Measurements from ENCODE around the gene ALLC.
"Not testable (repeated sequence)": the region's sequence is repeated elsewhere in the genome, so short reads cannot be mapped to it uniquely, and the experiment has no call there.

Gene ALLC

GRCh38 chr2:3619661-3620060 lies 38.3 kb upstream of the ALLC start:
- not testable (repeated sequence) for H3K27me3 Mint-ChIP-seq, ATAC-seq, H3K4me3 Mint-ChIP-seq, H3K4me1 Mint-ChIP-seq, H3K27ac Mint-ChIP-seq, H3K36me3 Mint-ChIP-seq, H3K9me3 Mint-ChIP-seq

GRCh38 chr2:3620834-3621233 lies 37.2 kb upstream of the ALLC start:
- ATAC-seq = no peak
- H3K27ac Mint-ChIP-seq = no peak overlapping the region

GRCh38 chr2:3622967-3623366 lies 35.0 kb upstream of the ALLC start:
- no peak overlapping the region for H3K4me3 Mint-ChIP-seq
- H3K9me3 Mint-ChIP-seq = peaks cover 2% of the 10 kb centered on the region
- no peak overlapping the region for H3K27ac Mint-ChIP-seq
- ATAC-seq = no peak
- no peaks in the 10 kb centered on the region for H3K36me3 Mint-ChIP-seq
- peaks cover 22% of the 10 kb centered on the region for H3K27me3 Mint-ChIP-seq
- H3K4me1 Mint-ChIP-seq = no peaks in the 10 kb centered on the region

More at GRCh38 chr2:3620834-3621233, 37.2 kb upstream of the ALLC start:
- H3K4me3 Mint-ChIP-seq = no peak overlapping the region
- H3K9me3 Mint-ChIP-seq = peaks cover 9% of the 10 kb centered on the region
- H3K36me3 Mint-ChIP-seq = peaks cover 5% of the 10 kb centered on the region
- peaks cover 10% of the 10 kb centered on the region for H3K27me3 Mint-ChIP-seq
- no peaks in the 10 kb centered on the region for H3K4me1 Mint-ChIP-seq

GRCh38 chr2:3624059-3624794 lies 33.8 kb upstream of the ALLC start:
- Mint-ChIP-seq H3K27me3 (peaks cover 26% of the 10 kb centered on the region), H3K36me3 (no peaks in the 10 kb centered on the region), H3K4me3 (no peak overlapping the region), H3K4me1 (no peaks in the 10 kb centered on the region), H3K9me3 (peaks cover 2% of the 10 kb centered on the region), H3K27ac (no peak overlapping the region)
- ATAC-seq = no peak

- Mint-ChIP-seq H3K4me1 (no peaks in the 10 kb centered on the region), H3K9me3 (peaks cover 2% of the 10 kb centered on the region), H3K4me3 (no peak overlapping the region), H3K36me3 (no peaks in the 10 kb centered on the region), H3K27me3 (peaks cover 26% of the 10 kb centered on the region), H3K27ac (no peak overlapping the region)
- no peak for ATAC-seq
Observed at GRCh38 chr2:3625186-3625585, 32.8 kb upstream of the ALLC start.

GRCh38 chr2:3626118-3626811 lies 31.7 kb upstream of the ALLC start:
- ATAC-seq = no peak
- peaks cover 2% of the 10 kb centered on the region for H3K9me3 Mint-ChIP-seq
- no peak overlapping the region for H3K4me3 Mint-ChIP-seq
- H3K27ac Mint-ChIP-seq = no peak overlapping the region
- H3K36me3 Mint-ChIP-seq = no peaks in the 10 kb centered on the region
- H3K27me3 Mint-ChIP-seq = peaks cover 26% of the 10 kb centered on the region
- no peaks in the 10 kb centered on the region for H3K4me1 Mint-ChIP-seq

- Mint-ChIP-seq H3K9me3 (peaks cover 2% of the 10 kb centered on the region), H3K27me3 (peaks cover 26% of the 10 kb centered on the region)
Observed at GRCh38 chr2:3626812-3627499, 31.0 kb upstream of the ALLC start.

GRCh38 chr2:3627500-3628100 lies 30.4 kb upstream of the ALLC start:
- ATAC-seq = no peak
- no peaks in the 10 kb centered on the region for H3K36me3 Mint-ChIP-seq
- no peak overlapping the region for H3K27ac Mint-ChIP-seq
- H3K4me3 Mint-ChIP-seq = no peak overlapping the region
- peaks cover 26% of the 10 kb centered on the region for H3K27me3 Mint-ChIP-seq
- H3K9me3 Mint-ChIP-seq = peaks cover 2% of the 10 kb centered on the region
- no peaks in the 10 kb centered on the region for H3K4me1 Mint-ChIP-seq

More at GRCh38 chr2:3626812-3627499, 31.0 kb upstream of the ALLC start:
- ATAC-seq = no peak
- Mint-ChIP-seq H3K36me3 (no peaks in the 10 kb centered on the region), H3K4me1 (no peaks in the 10 kb centered on the region), H3K27ac (no peak overlapping the region), H3K4me3 (no peak overlapping the region)

- no peak overlapping the region for H3K27ac Mint-ChIP-seq
- no peak overlapping the region for H3K4me3 Mint-ChIP-seq
- H3K27me3 Mint-ChIP-seq = peaks cover 24% of the 10 kb centered on the region
- no peak for ATAC-seq
- no peaks in the 10 kb centered on the region for H3K36me3 Mint-ChIP-seq
- no peaks in the 10 kb centered on the region for H3K4me1 Mint-ChIP-seq
- no peaks in the 10 kb centered on the region for H3K9me3 Mint-ChIP-seq
Observed at GRCh38 chr2:3628241-3628679, 29.7 kb upstream of the ALLC start.

- Mint-ChIP-seq H3K4me1 (no peaks in the 10 kb centered on the region), H3K36me3 (no peaks in the 10 kb centered on the region), H3K27ac (no peak overlapping the region), H3K27me3 (peaks cover 18% of the 10 kb centered on the region), H3K4me3 (no peak overlapping the region), H3K9me3 (no peaks in the 10 kb centered on the region)
- no peak for ATAC-seq
Observed at GRCh38 chr2:3628800-3629199, 29.2 kb upstream of the ALLC start.

- Mint-ChIP-seq H3K4me3 (no peak overlapping the region), H3K4me1 (no peaks in the 10 kb centered on the region), H3K27ac (no peak overlapping the region), H3K27me3 (peaks cover 26% of the 10 kb centered on the region), H3K9me3 (no peaks in the 10 kb centered on the region), H3K36me3 (no peaks in the 10 kb centered on the region)
- ATAC-seq = no peak
Observed at GRCh38 chr2:3630631-3631030, 27.4 kb upstream of the ALLC start.

- H3K27ac Mint-ChIP-seq = no peak overlapping the region
- H3K4me3 Mint-ChIP-seq = no peak overlapping the region
- H3K9me3 Mint-ChIP-seq = no peaks in the 10 kb centered on the region
- H3K4me1 Mint-ChIP-seq = no peaks in the 10 kb centered on the region
- H3K27me3 Mint-ChIP-seq = peaks cover 30% of the 10 kb centered on the region
- no peaks in the 10 kb centered on the region for H3K36me3 Mint-ChIP-seq
- ATAC-seq = no peak
Observed at GRCh38 chr2:3631161-3631850, 26.7 kb upstream of the ALLC start.

- no peak overlapping the region for H3K27ac Mint-ChIP-seq
- peaks cover 33% of the 10 kb centered on the region for H3K27me3 Mint-ChIP-seq
- H3K4me3 Mint-ChIP-seq = no peak overlapping the region
- H3K9me3 Mint-ChIP-seq = no peaks in the 10 kb centered on the region
- no peak for ATAC-seq
- no peaks in the 10 kb centered on the region for H3K4me1 Mint-ChIP-seq
- no peaks in the 10 kb centered on the region for H3K36me3 Mint-ChIP-seq
Observed at GRCh38 chr2:3631851-3632659, 25.9 kb upstream of the ALLC start.

Measured in stimulated activated memory B cell treated with anti-CD40 and anti-IgM and Interleukin-4, amounts not matched to agents 10 μg/mL and 1 μg/mL and 100 μg/mL, for 72 hours (primary cell).